ENCODE data around the gene JAK2. TPM values are rescaled to one million over a fixed set of nuclear protein-coding genes. Genes with fewer than 3 reads are reported as not detected.

JAK2 gene
- total RNA-seq, 4 donors from 2014 or later = 11.1 to 18.9 (median 11.9) TPM

- Histone ChIP-seq H3K9me3 (peaks cover 0 to 27% (median 8%) of the 10 kb centered on the region in 3 donors), H3K36me3 (peaks cover 0 to 54% (median 0%) of the 10 kb centered on the region in 3 donors), H3K4me1 (no peaks in the 10 kb centered on the region), H3K27ac (no peak overlapping the region), H3K27me3 (no peaks in the 10 kb centered on the region), H3K4me3 (no peak overlapping the region)
- no peak for DNase-seq
- TF ChIP-seq POLR2A (IDR thresholded peaks at IDR 0.05) (no peak), CTCF (IDR thresholded peaks at IDR 0.05) (no peak)
- intact Hi-C loops (cut with DNase I) = no loop called here
- 100% methylated on average over 1 of the region's 1 CpG; no CpG with 5 or more reads in 1 of the 2 donors for WGBS, 2 donors
Measured at GRCh38 chr9:5146241-5146640, 161.2 kb downstream of the JAK2 start.

Other genes with a start within 250 kb of the JAK2 start
- gene AK3, start 244.1 kb upstream of the JAK2 start, total RNA-seq = 100 to 1,000 TPM in 1 of 4 donors, 10 to 100 TPM in 3; 47.8 to 104 (median 81.2) TPM
- gene RCL1, start 192.3 kb upstream of the JAK2 start, total RNA-seq = 10 to 100 TPM; 13.8 to 28.0 (median 16.5) TPM
- gene INSL6, start 200.4 kb downstream of the JAK2 start, total RNA-seq = not detected
- gene INSL4, start 246.1 kb downstream of the JAK2 start, total RNA-seq = not detected

Data from esophagus squamous epithelium (tissue), 5 donors.